OCI-LY3 (cell line): ENCODE data around the gene CHRNB4.

Source experiments
- CTCF ChIP-seq: fragments of 200-600, 300-600 bp; sonication (generic); IDR thresholded peaks from 2 replicates; pipeline ENCODE4 v1.5.1; 2014; ENCODE audit warnings: antibody characterized with exemption, low read length, low read depth
- EZH2phosphoT487 ChIP-seq: fragments of 200-600 bp; shearing (Covaris generic); IDR thresholded peaks from 2 replicates; pipeline ENCODE4 v1.6.1; 2018; ENCODE audit warnings: antibody characterized with exemption, mixed run types, low read depth

GRCh38 chr15:78620021-78620526 lies 20.9 kb downstream of the CHRNB4 start:
- TF ChIP-seq CTCF = no peak
- no peak for TF ChIP-seq EZH2phosphoT487
